Endothelial cell of umbilical vein (primary cell): Measurements from ENCODE around the gene TEX11. TPM values are rescaled to one million over a fixed set of nuclear protein-coding genes. Genes with fewer than 3 reads are reported as not detected.

Experiments
- BruUV-seq: library from RNA; stranded (reverse); fragments of 400-500 nt; replicated peaks from 2 replicates; lab custom pipeline; 2021; lab: Mats Ljungman, UMichigan
- CTCF ChIA-PET: fragments of 300-600, 350-600 bp; sonication (Branson Sonifier 250); formaldehyde crosslinking; loops from one replicate; lab custom pipeline; 2021; ENCODE audit warnings: antibody characterized with exemption, inconsistent platforms; lab: Charles Lee
- POLR2A ChIA-PET: fragments of 300-600, 350-600 bp; sonication (Branson Sonifier 250); formaldehyde crosslinking; loops from one replicate; lab custom pipeline; 2021; ENCODE audit warnings: antibody characterized with exemption, inconsistent platforms; lab: Charles Lee
- DNase-seq: peaks from one replicate; pipeline ENCODE4 v3.0.0-alpha.2; 2011; ENCODE audit warnings: low read depth, low spot score
- FAIRE-seq: peaks from 2 replicates; lab custom pipeline; 2011; peaks lifted over from hg19 to GRCh38; lab: Jason Lieb, UNC
- H2AFZ ChIP-seq: 2 replicates; pipeline ENCODE4 v1.6.0; 2012; ENCODE audit warnings: low read depth, low read length, control low read depth, inconsistent platforms
- H3K27ac ChIP-seq: 2 replicates; pipeline ENCODE4 v1.5.1; 2011; ENCODE audit warnings: low read depth, mild to moderate bottlenecking, control low read depth, low read length, moderate library complexity; ENCODE audit not compliant: insufficient read depth
- H3K27me3 ChIP-seq, 2 experiments: 2 replicates each; pipeline versions ENCODE4 v1.6.0 to v1.6.1; 2011; ENCODE audit warnings: low read length in 2 of 2, mixed read lengths in 1 of 2; ENCODE audit not compliant: control insufficient read depth in 2 of 2, insufficient read depth in 2 of 2
- H3K36me3 ChIP-seq, 2 experiments: 2 replicates in 1 of 2; 3 replicates in 1 of 2; pipeline ENCODE4 v1.5.1; 2011; ENCODE audit warnings: low read length in 2 of 2, mild to moderate bottlenecking in 1 of 2, moderate library complexity in 1 of 2; ENCODE audit not compliant: control insufficient read depth in 2 of 2, insufficient read depth in 2 of 2; ENCODE audit errors: extremely low read depth in 1 of 2
- H3K4me1 ChIP-seq: 3 replicates; pipeline ENCODE4 v1.5.1; 2011; ENCODE audit warnings: mild to moderate bottlenecking, low read length; ENCODE audit not compliant: control insufficient read depth, insufficient read depth; ENCODE audit errors: extremely low read depth
- H3K4me2 ChIP-seq: 2 replicates; pipeline ENCODE4 v1.6.1; 2011; ENCODE audit warnings: low read length, control low read depth, mixed read lengths; ENCODE audit not compliant: insufficient read depth
- H3K4me3 ChIP-seq, 3 experiments: fragments of 200-600 bp in 1 of 3; sonication (generic), shearing (Covaris generic) in 1 of 3; replicated peaks in 1 of 3; 2 replicates each; pipeline ENCODE4 v1.5.1; 2011 to 2016; ENCODE audit warnings: control low read depth in 3 of 3, low read length in 3 of 3, mild to moderate bottlenecking in 2 of 3, inconsistent platforms in 1 of 3, low read depth in 1 of 3, moderate library complexity in 1 of 3; ENCODE audit not compliant: insufficient read depth in 1 of 3
- H3K79me2 ChIP-seq: 2 replicates; pipeline ENCODE4 v1.6.0; 2012; ENCODE audit warnings: low read length, inconsistent platforms; ENCODE audit not compliant: control insufficient read depth, insufficient read depth
- H3K9ac ChIP-seq: replicated peaks from 2 replicates; pipeline ENCODE3; 2011; ENCODE audit warnings: low read length, control low read depth; ENCODE audit not compliant: insufficient read depth; ENCODE audit errors: extremely low read depth
- H3K9me1 ChIP-seq: replicated peaks from 3 replicates; pipeline ENCODE4 v1.6.0; 2011; ENCODE audit warnings: mild to moderate bottlenecking, low read length; ENCODE audit not compliant: control insufficient read depth, insufficient read depth; ENCODE audit errors: extremely low read depth
- H3K9me3 ChIP-seq: replicated peaks from 2 replicates; pipeline ENCODE4 v1.5.1; 2012; ENCODE audit warnings: low read length, inconsistent platforms; ENCODE audit not compliant: control insufficient read depth, insufficient read depth
- H4K20me1 ChIP-seq: replicated peaks from 2 replicates; pipeline ENCODE3; 2011; ENCODE audit warnings: mild to moderate bottlenecking, low read length; ENCODE audit not compliant: control insufficient read depth, insufficient read depth; ENCODE audit errors: extremely low read depth
- CTCF ChIP-seq, 2 donors: IDR thresholded peaks; 1 replicate in 1 of 2; 2 replicates in 1 of 2; pipeline ENCODE4 v1.5.1; 2011; ENCODE audit warnings: low read length in 2 of 2, mild to moderate bottlenecking in 2 of 2, moderate library complexity in 2 of 2, control low read depth in 1 of 2, inconsistent platforms in 1 of 2, low read depth in 1 of 2; ENCODE audit not compliant: insufficient read depth in 1 of 2; ENCODE audit errors: extremely low read depth in 1 of 2
- EZH2 ChIP-seq: IDR thresholded peaks from 2 replicates; pipeline ENCODE4 v1.6.1; 2012; ENCODE audit warnings: borderline replicate concordance, low read depth, mild to moderate bottlenecking, moderate library complexity, low read length, inconsistent platforms; ENCODE audit not compliant: severe bottlenecking
- FOS ChIP-seq: IDR thresholded peaks from 2 replicates; pipeline ENCODE4 v1.6.1; 2011; ENCODE audit warnings: mild to moderate bottlenecking, low read length, moderate library complexity, borderline replicate concordance; ENCODE audit not compliant: insufficient read depth
- GATA2 ChIP-seq: IDR thresholded peaks from 2 replicates; pipeline ENCODE4 v1.7.0; 2011; ENCODE audit warnings: low read depth, mild to moderate bottlenecking, moderate library complexity, mixed read lengths, low read length; ENCODE audit not compliant: insufficient read length, insufficient read depth
- JUN ChIP-seq: IDR thresholded peaks from 2 replicates; pipeline ENCODE4 v1.6.1; 2011; ENCODE audit warnings: borderline replicate concordance, low read depth; ENCODE audit not compliant: insufficient read length, insufficient read depth
- MAX ChIP-seq: IDR thresholded peaks from 2 replicates; pipeline ENCODE4 v1.6.1; 2011; ENCODE audit not compliant: insufficient read depth, insufficient read length
- MYC ChIP-seq: IDR thresholded peaks from one replicate; pipeline ENCODE4 v1.6.1; 2011; ENCODE audit warnings: mild to moderate bottlenecking, low read depth, low read length
- POLR2A ChIP-seq: IDR thresholded peaks from 2 replicates; pipeline ENCODE4 v1.6.1; 2012; ENCODE audit warnings: low read depth, mild to moderate bottlenecking, control low read depth, low read length
- POLR2AphosphoS5 ChIP-seq: IDR thresholded peaks from 2 replicates; pipeline ENCODE4 v1.6.1; 2012; ENCODE audit warnings: low read depth, mild to moderate bottlenecking, control low read depth, low read length, moderate library complexity; ENCODE audit not compliant: insufficient read depth
- dilution Hi-C: fragments of 300-500 bp; cut with MboI; formaldehyde crosslinking; loops from one replicate; pipeline ENCODE4 v1.15.0; 2019; ENCODE audit warnings: low sequenced_read_pairs; ENCODE audit not compliant: extremely low pct_ligation_motif_present
- intact Hi-C: fragments of 100-400 bp; cut with micrococcal nuclease; formaldehyde crosslinking; loops from one replicate; pipeline ENCODE4 v1.10.0; 2022
- polyA plus RNA-seq, 4 experiments: library from polyadenylated mRNA; depleted of rRNA in 3 of 4; stranded (reverse) in 3 of 4; unstranded in 1 of 4; fragments of >200 nt; gene quantifications; 2 replicates each; pipeline versions ENCODE4 v1.2.1 to v1.2.3, GENCODE V29; 2011 to 2012; ENCODE audit warnings: missing spikeins in 1 of 4
- total RNA-seq: library from RNA; stranded (reverse); gene quantifications from 2 replicates; pipeline ENCODE4 v1.2.3, GENCODE V29; 2021

The TEX11 gene
- total and polyA plus RNA-seq, 2 donors (not counting 3 experiments of a cell fraction or from before 2014, with no cell fraction given): not detected

GRCh38 chrX:70878902-70879301 is 29.6 kb downstream of the TEX11 start:
- Histone ChIP-seq H4K20me1 (no peaks in the 10 kb centered on the region), H3K9me1 (no peaks in the 10 kb centered on the region), H3K9ac (no peak overlapping the region), H3K4me3 (no peak overlapping the region), H3K4me2 (no peak overlapping the region), H3K79me2 (no peaks in the 10 kb centered on the region), H3K27me3 (no peaks in the 10 kb centered on the region), H3K36me3 (no peaks in the 10 kb centered on the region), H3K9me3 (no peaks in the 10 kb centered on the region), H3K27ac (no peak overlapping the region), H3K4me1 (no peaks in the 10 kb centered on the region), H2AFZ (no peak overlapping the region)
- DNase-seq: no peak
- TF ChIP-seq GATA2: no peak
- no peak for TF ChIP-seq POLR2A
- TF ChIP-seq POLR2AphosphoS5: no peak
- TF ChIP-seq JUN: no peak
- TF ChIP-seq FOS: no peak
- TF ChIP-seq CTCF (IDR thresholded peaks at IDR 0.05; ENCODE audit: extremely low read depth in 1 of 2, insufficient read depth in 1 of 2, low read depth in 1 of 2, low read length in 2 of 2): no peak
- no peak for TF ChIP-seq MAX
- no peak for TF ChIP-seq MYC
- no peak for TF ChIP-seq EZH2
- intact Hi-C loops: no loop called here
- ChIA-PET POLR2A (no interaction called here), CTCF (no interaction called here)
- FAIRE-seq: no peak
- no TSS peak for BruUV-seq
- dilution Hi-C loops: no loop called here
